Frontal cortex (tissue), 4 donors: Measurements from ENCODE around the gene TRMO. TPM values are rescaled to one million over a fixed set of nuclear protein-coding genes. Genes with fewer than 3 reads are reported as not detected.

Experiments
- DNase-seq, 2 donors: peaks; one replicate each; pipeline ENCODE4 v3.0.0; 2012; ENCODE audit warnings: low spot score in 2 of 2
- FAIRE-seq: peaks from 2 replicates; lab custom pipeline; 2012; peaks lifted over from hg19 to GRCh38; lab: Jason Lieb, UNC
- small RNA-seq: library from RNA; depleted of rRNA; stranded (forward); fragments of <200 nt; gene quantifications from one replicate; pipeline ENCODE3, GENCODE V24; 2014
- total RNA-seq: library from RNA; depleted of rRNA; stranded (reverse); fragments of >200 nt; gene quantifications from one replicate; pipeline ENCODE4 v1.2.3, GENCODE V29; 2014
- donor health status: control.
- donor health status: control.
- donor health status: control.

TRMO gene
- total RNA-seq, 1 donor from 2014 or later = 18.3 TPM

DNA sequence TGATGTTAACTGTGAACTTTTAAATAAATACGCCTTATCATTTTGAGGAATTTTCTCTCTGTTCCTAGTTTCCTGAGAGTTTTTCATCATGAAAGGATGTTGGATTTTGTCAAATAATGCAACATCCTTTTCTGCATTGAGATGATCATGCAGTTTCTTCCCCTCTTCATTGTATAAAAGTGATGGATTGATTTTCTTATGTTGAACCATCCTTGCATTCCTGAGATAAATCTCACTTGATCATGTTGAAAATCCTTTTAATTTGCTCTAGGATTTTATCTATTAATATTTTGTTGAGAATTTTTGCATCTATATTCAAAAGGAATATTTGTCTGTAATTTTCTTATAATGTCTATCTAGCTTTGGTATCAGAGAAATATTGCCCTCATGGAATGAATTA is 56.0 kb downstream of the TRMO start:
- DNase-seq (no peak), FAIRE-seq (no peak)

- DNase-seq = no peak
- no peak for FAIRE-seq
These were observed 57.9 kb downstream of the TRMO start for GRCh38 chr9:97864396-97864795.

- FAIRE-seq (no peak), DNase-seq (no peak)
These were observed 59.0 kb downstream of the TRMO start for GRCh38 chr9:97863314-97863713.

GRCh38 chr9:97861148-97861475 is 61.2 kb downstream of the TRMO start:
- DNase-seq = no peak

GRCh38 chr9:97860451-97861147 is 61.7 kb downstream of the TRMO start:
- no peak for FAIRE-seq
- DNase-seq = no peak

More at GRCh38 chr9:97861148-97861475, 61.2 kb downstream of the TRMO start:
- no peak for FAIRE-seq

GRCh38 chr9:97859346-97859745 is 63.0 kb downstream of the TRMO start:
- DNase-seq (no peak), FAIRE-seq (no peak)

GRCh38 chr9:97858826-97859225 is 63.5 kb downstream of the TRMO start:
- no peak for FAIRE-seq
- no peak for DNase-seq

DNA sequence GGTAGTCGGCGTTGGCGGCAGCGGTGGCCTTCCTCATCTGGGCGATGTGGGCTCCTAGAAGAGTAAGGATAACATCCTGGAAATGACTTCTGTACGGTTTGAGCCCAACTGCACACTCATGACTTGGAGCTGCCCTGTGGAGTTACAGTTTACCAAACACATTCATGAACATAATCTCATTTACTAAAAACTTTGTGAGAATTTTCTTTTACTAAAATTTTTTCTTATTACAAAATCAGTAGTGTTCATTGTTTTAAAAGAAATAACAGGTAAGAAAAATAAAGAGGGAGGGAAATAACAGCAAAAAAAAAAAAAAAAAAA is 63.9 kb downstream of the TRMO start:
- DNase-seq (no peak), FAIRE-seq (no peak)

DNA sequence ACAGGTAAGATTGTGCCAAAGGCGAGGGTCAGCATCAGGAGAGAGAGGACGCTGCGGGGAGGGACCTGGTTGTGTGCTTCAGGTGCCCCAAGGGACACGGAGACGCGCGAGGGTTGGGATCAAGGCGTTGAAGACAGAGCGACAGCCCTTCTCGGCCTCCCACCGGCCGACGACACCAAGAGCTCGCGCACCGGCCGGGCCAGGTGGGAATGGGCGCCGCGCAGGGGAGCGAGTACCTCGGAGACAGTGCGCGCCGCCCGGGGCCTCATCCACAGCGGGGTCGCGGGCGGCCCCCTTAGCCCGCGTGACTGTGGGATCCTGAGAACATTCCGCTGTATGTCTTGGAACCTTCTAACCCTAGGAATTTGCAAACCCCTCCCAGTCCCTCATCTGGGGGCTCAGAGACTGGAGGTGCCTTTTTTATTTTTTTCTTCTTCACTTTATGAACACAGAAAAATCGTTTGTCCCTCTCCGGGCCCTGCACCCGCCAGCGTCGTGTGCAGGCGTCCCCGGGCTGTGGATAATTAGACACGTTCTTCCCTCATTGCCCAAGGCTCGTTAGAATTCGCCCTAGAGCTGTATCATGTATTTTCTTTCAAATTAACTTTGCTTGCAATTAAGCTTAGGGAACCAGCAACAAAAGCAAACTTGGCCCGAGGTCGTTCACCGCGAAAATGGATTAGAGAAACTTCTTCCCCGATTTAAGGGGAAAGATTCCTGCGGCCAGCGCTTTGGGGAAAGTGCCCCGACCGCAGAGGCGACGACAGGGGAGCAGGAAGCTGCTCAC is 64.5 kb downstream of the TRMO start:
- FAIRE-seq = no peak
- DNase-seq = no peak

DNA sequence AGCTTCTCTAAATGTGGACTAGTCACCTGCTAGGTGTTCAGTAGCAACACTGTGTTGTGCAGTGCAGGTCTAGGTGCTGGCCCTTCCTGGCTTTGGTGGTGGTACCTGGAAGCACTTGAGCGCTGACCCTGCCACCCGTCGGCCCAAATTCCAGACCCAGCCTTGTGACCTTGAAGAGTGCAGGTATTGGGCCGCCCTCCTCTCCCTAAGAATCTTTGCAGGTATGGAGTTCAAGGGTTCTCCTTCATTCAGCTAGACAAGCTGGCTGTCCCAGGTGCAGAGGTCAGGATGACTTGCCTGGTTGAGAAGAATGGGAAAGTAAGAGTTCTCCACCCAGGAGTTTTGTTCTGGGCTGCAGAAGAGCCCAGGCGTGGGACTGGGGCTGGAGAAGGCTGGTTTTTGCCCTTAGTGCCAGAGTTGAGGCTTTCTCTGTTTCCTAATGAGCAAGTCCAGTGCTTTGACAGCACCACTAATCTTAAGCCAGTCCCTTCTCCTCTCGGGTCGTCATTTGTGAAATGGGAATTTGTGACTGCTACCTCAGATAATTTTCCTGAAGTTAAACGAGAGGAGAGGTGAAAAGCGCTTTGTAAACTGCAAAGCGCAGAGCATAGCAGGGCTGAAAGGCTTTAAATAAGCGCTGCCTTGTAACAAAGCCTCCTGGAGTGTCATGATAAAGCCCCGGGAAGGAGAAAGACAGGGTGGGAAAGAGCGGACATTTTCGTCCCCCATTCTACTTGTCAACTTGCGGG is 65.3 kb downstream of the TRMO start:
- FAIRE-seq (no peak), DNase-seq (no peak)

- FAIRE-seq = no peak
- no peak for DNase-seq
These were observed 66.4 kb downstream of the TRMO start for GRCh38 chr9:97855899-97856298.

DNA sequence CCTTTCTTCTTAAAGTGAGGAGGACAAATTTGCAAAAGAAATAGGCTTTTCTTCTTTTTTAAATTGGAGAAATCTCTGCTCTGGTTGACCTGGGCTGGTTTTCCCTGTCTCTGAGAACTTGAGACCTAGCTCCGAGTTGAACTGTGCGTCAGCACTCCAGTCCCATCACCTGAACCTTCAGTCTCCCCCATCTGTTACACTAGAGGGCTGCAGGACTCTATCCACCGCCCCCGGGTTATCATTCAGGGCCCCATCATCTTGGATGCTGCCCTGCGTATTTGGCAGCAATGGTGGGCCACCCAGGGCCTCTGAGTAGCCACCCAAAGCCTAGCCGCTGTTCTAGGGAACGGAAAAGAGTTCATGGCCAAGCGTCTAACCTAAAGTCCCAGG is 66.8 kb downstream of the TRMO start:
- DNase-seq (no peak), FAIRE-seq (no peak)

- FAIRE-seq (no peak), DNase-seq (no peak)
These were observed 67.4 kb downstream of the TRMO start for GRCh38 chr9:97854696-97855485.

Small RNA genes lying within 50 kb of the gene (small RNA-seq; reads per million reads assigned to genes)
- gene RF00019 = not detected

Other genes with a start within 250 kb of the TRMO start
- 21.2 TPM for gene XPA, start 225.2 kb downstream of the TRMO start, total RNA-seq
- not detected for gene FOXE1, start 69.3 kb downstream of the TRMO start, total RNA-seq
- gene HEMGN, start 15.7 kb upstream of the TRMO start, total RNA-seq = 3.7 TPM
- gene ANP32B, start 60.8 kb upstream of the TRMO start, total RNA-seq = 6.1 TPM
- 22.8 TPM for gene NANS, start 134.2 kb upstream of the TRMO start, total RNA-seq
- gene TRIM14, start 196.7 kb upstream of the TRMO start, total RNA-seq = 0.82 TPM